BLaER1 (cell line): ENCODE data around the gene RPS16.
A peak's percentile ranks its signal among the peaks of the same experiment; 100 is the strongest.

Experiments
- H3K27ac ChIP-seq: shearing (Covaris generic); formaldehyde crosslinking; 2 replicates; pipeline ENCODE4 v1.8.1; 2022
- H3K27me3 ChIP-seq: shearing (Covaris generic); formaldehyde crosslinking; 2 replicates; pipeline ENCODE4 v1.8.1; 2022
- H3K36me3 ChIP-seq: shearing (Covaris generic); formaldehyde crosslinking; 2 replicates; pipeline ENCODE4 v1.8.1; 2022
- H3K4me1 ChIP-seq: shearing (Covaris generic); formaldehyde crosslinking; 2 replicates; pipeline ENCODE4 v1.8.1; 2022
- H3K4me2 ChIP-seq: shearing (Covaris generic); formaldehyde crosslinking; 2 replicates; pipeline ENCODE4 v1.8.1; 2022
- H3K4me3 ChIP-seq: shearing (Covaris generic); formaldehyde crosslinking; 2 replicates; pipeline ENCODE4 v1.8.1; 2022
- H3K9ac ChIP-seq: shearing (Covaris generic); formaldehyde crosslinking; 2 replicates; pipeline ENCODE4 v1.8.1; 2022
- H3K9me3 ChIP-seq: shearing (Covaris generic); formaldehyde crosslinking; 2 replicates; pipeline ENCODE4 v1.8.1; 2022
- H4K20me1 ChIP-seq: shearing (Covaris generic); formaldehyde crosslinking; 2 replicates; pipeline ENCODE4 v1.8.1; 2022
- Cebpa-rat ChIP-seq: shearing (Covaris generic); IDR thresholded peaks from 2 replicates; pipeline ENCODE4 v1.8.1; 2022

RPS16 gene

GRCh38 chr19:39412867-39413271 is 22.9 kb downstream of the RPS16 start:
- H4K20me1 ChIP-seq, result peaks cover 50% of the 10 kb centered on the region
- H3K4me2 ChIP-seq, result peak overlapping the region; percentile 94
- H3K27ac ChIP-seq, result peak overlapping the region; percentile 99
- TF ChIP-seq Cebpa-rat, result no peak
- H3K27me3 ChIP-seq, result no peaks in the 10 kb centered on the region
- peaks cover 60% of the 10 kb centered on the region for H3K4me1 ChIP-seq
- H3K9me3 ChIP-seq, result no peaks in the 10 kb centered on the region
- peak overlapping the region; percentile 96 for H3K4me3 ChIP-seq
- H3K36me3 ChIP-seq, result peaks cover 44% of the 10 kb centered on the region
- H3K9ac ChIP-seq, result peak overlapping the region; percentile 98

- H3K4me1 ChIP-seq, result peaks cover 60% of the 10 kb centered on the region
- peak within 1 kb of the TSS; percentile 96 for H3K4me3 ChIP-seq
- H3K27ac ChIP-seq, result peak within 1 kb of the TSS; percentile 99
- H3K27me3 ChIP-seq, result no peaks in the 10 kb centered on the region
- no peaks in the 10 kb centered on the region for H3K9me3 ChIP-seq
- H4K20me1 ChIP-seq, result peaks cover 54% of the 10 kb centered on the region
- TF ChIP-seq Cebpa-rat, result peak; percentile 94
- H3K9ac ChIP-seq, result peak within 1 kb of the TSS; percentile 98
- H3K4me2 ChIP-seq, result peak within 1 kb of the TSS; percentile 100
- peaks cover 40% of the 10 kb centered on the region for H3K36me3 ChIP-seq
Observed at GRCh38 chr19:39412100-39412866, 23.5 kb downstream of the RPS16 start, which contains the start of gene PLEKHG2. PLEKHG2 (plus strand) TSS chr19:39412669; CDS start chr19:39414087, 1,418 bp downstream.

GRCh38 chr19:39411832-39412099 is 24.0 kb downstream of the RPS16 start:
- Histone ChIP-seq H4K20me1 (peaks cover 54% of the 10 kb centered on the region), H3K9me3 (no peaks in the 10 kb centered on the region), H3K36me3 (peaks cover 35% of the 10 kb centered on the region), H3K4me2 (peak overlapping the region; percentile 100), H3K4me1 (peaks cover 60% of the 10 kb centered on the region), H3K9ac (peak overlapping the region; percentile 93), H3K27me3 (no peaks in the 10 kb centered on the region), H3K27ac (peak overlapping the region; percentile 94), H3K4me3 (peak overlapping the region; percentile 96)
- no peak for TF ChIP-seq Cebpa-rat

DNA sequence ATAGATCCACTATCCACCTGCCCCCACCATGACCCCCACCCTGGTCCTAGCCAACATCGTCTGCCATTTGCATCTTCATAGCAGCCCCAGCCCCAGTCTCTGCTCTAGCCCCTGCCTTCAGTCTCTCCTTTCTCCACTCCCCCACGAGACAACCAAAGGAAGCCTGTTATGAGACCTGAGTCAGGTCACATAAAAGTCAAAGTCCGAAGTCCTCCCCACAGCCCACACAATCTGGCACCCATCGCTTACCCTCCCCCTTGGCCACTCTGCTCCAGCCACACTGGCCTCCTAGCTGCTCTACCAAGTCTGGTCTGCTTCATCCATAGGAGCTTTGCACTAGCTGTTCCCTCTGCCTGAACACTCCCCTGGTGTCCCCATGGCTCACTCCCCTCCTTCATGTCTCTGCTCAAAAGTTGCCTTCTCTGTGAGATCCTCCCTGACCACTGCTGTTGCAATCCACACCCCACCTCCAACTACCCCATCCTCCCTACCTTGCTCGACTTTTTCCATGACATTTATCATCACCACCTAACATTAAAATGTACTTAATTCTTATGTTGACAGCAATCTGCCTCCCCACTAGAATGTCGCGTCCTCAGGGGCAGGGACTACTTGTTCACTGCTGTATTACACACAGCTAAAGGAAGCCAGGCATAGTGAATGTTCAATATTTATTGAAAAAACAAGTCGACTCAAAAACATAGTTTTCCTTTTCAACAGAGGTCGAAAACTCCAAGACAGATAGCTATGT is 24.5 kb downstream of the RPS16 start:
- no peak for TF ChIP-seq Cebpa-rat
- H3K27me3 ChIP-seq, result no peaks in the 10 kb centered on the region
- peak overlapping the region; percentile 100 for H3K4me2 ChIP-seq
- peak overlapping the region; percentile 96 for H3K4me3 ChIP-seq
- peaks cover 30% of the 10 kb centered on the region for H3K36me3 ChIP-seq
- H3K9ac ChIP-seq, result peak overlapping the region; percentile 93
- H4K20me1 ChIP-seq, result peaks cover 52% of the 10 kb centered on the region
- H3K9me3 ChIP-seq, result no peaks in the 10 kb centered on the region
- peaks cover 60% of the 10 kb centered on the region for H3K4me1 ChIP-seq
- peak overlapping the region; percentile 94 for H3K27ac ChIP-seq

GRCh38 chr19:39410831-39411080 is 25.0 kb downstream of the RPS16 start:
- peaks cover 48% of the 10 kb centered on the region for H4K20me1 ChIP-seq
- no peaks in the 10 kb centered on the region for H3K9me3 ChIP-seq
- H3K4me1 ChIP-seq, result peaks cover 60% of the 10 kb centered on the region
- peak overlapping the region; percentile 89 for H3K4me3 ChIP-seq
- H3K9ac ChIP-seq, result peak overlapping the region; percentile 93
- peak overlapping the region; percentile 100 for H3K4me2 ChIP-seq
- H3K27me3 ChIP-seq, result no peaks in the 10 kb centered on the region
- peaks cover 25% of the 10 kb centered on the region for H3K36me3 ChIP-seq
- TF ChIP-seq Cebpa-rat, result no peak
- peak overlapping the region; percentile 94 for H3K27ac ChIP-seq

DNA sequence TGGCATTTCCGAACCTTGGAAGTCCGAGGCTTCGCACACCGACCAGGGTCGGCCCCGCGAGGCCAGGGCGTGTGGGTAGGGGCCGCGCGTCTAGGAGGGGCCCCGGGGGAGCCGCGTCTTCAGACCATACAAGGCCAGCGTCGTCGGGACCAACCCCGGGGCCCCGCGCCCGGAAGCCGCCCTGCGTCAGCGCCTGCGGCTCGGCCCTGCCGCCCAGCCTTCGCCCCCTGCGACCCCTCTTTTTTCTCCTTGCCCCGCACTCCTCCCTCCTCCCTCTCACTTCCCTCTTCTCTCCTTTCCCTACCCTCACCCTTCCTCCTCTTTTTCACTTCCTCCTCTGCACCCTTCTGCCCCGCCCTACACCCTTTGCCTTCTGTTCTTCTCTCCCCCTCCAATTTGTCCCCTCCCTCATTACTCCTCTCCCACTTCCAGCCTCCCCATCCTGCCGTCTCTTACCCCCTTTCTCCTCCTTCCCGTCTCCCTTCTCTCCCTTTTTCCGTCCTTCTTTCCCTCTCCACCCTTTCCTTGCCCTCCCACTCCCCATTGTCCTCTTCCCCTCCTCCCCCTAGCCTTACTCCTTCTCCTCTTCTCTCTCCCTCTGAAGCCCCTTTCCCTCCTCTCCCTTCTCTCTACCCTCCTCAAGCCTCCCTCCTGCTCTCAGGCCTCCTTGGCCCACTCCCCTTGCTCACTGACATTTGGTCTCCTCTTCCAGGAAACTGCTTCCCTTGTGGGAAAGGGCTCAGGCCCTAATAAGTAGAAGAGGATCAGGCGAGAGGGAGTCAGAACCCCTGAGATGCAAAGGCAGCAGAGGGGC is 25.5 kb downstream of the RPS16 start:
- Histone ChIP-seq H3K4me1 (peaks cover 60% of the 10 kb centered on the region), H3K27me3 (no peaks in the 10 kb centered on the region), H4K20me1 (peaks cover 42% of the 10 kb centered on the region), H3K9ac (peak overlapping the region; percentile 93), H3K9me3 (no peaks in the 10 kb centered on the region), H3K36me3 (peaks cover 20% of the 10 kb centered on the region), H3K4me3 (peak overlapping the region; percentile 89), H3K27ac (peak overlapping the region; percentile 94), H3K4me2 (peak overlapping the region; percentile 100)
- TF ChIP-seq Cebpa-rat, result no peak

DNA sequence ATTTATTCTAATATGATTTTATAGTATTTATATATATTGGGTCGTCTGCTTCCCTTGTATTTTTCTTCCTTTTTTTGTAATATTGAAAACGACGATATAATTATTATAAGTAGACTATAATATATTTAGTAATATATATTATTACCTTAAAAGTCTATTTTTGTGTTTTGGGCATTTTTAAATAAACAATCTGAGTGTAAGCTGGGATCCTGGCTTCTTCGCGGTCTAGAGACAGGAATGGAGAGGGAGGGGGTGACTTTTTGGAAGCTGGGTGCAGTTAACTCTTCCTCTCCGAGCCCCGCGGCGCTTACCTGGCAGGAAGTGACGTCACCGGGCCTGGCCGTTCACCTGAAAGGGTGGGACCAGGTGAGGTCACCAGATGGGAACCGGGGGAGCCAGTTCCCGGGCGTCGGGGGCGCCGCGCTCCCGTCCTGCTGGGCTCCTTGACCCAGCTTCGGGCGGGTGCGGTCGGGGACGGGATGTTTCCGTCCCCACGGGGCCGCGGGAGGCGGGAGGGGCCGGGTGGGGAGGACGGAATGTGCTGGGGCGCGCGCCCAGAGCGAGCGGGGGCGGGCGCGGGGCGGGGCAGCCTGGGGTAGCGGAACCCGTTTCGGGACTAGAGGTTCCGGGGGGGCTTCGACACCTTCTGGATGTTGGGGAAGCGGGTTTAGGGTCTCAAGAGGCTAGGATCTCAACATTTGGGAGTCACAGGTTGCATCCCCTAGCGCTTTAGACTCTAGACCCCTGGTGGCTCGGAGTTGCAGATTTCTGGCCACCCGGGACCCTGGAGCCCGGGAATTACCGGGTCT is 26.3 kb downstream of the RPS16 start:
- Histone ChIP-seq H4K20me1 (peaks cover 34% of the 10 kb centered on the region), H3K27ac (peak overlapping the region; percentile 94), H3K4me1 (peaks cover 60% of the 10 kb centered on the region), H3K36me3 (peaks cover 12% of the 10 kb centered on the region), H3K27me3 (no peaks in the 10 kb centered on the region), H3K4me2 (peak overlapping the region; percentile 100), H3K9ac (peak overlapping the region; percentile 93), H3K9me3 (no peaks in the 10 kb centered on the region), H3K4me3 (peak overlapping the region; percentile 89)
- TF ChIP-seq Cebpa-rat, result no peak

DNA sequence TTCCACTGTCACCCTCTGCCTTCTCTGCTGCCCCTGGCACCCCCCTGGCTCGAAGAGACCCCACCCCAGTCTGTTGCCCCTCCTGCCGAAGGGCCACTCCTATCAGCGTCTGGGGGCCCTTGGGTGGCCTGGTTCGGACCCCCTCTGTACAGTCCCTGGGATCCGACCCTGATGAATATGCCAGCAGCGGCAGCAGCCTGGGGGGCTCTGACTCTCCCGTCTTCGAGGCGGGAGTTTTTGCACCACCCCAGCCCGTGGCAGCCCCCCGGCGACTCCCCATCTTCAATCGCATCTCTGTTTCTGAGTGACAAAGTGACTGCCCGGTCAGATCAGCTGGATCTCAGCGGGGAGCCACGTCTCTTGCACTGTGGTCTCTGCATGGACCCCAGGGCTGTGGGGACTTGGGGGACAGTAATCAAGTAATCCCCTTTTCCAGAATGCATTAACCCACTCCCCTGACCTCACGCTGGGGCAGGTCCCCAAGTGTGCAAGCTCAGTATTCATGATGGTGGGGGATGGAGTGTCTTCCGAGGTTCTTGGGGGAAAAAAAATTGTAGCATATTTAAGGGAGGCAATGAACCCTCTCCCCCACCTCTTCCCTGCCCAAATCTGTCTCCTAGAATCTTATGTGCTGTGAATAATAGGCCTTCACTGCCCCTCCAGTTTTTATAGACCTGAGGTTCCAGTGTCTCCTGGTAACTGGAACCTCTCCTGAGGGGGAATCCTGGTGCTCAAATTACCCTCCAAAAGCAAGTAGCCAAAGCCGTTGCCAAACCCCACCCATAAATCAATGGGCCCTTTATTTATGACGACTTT is 27.1 kb downstream of the RPS16 start:
- peak overlapping the region; percentile 89 for H3K4me3 ChIP-seq
- H3K4me1 ChIP-seq, result peaks cover 61% of the 10 kb centered on the region
- peak overlapping the region; percentile 93 for H3K9ac ChIP-seq

More for the DNA sequence above, 27.1 kb downstream of the RPS16 start:
- no peaks in the 10 kb centered on the region for H3K27me3 ChIP-seq
- H3K9me3 ChIP-seq, result no peaks in the 10 kb centered on the region
- H3K27ac ChIP-seq, result peak overlapping the region; percentile 94
- no peak for TF ChIP-seq Cebpa-rat
- H4K20me1 ChIP-seq, result peaks cover 27% of the 10 kb centered on the region
- peaks cover 12% of the 10 kb centered on the region for H3K36me3 ChIP-seq
- H3K4me2 ChIP-seq, result peak overlapping the region; percentile 100
